Activated CD4-positive, alpha-beta T cell treated with anti-CD3 and anti-CD28 coated beads, Interleukin-2, amount 50 U/mL, for 4 hours (primary cell): ENCODE measurements around the gene DTHD1.
A peak's percentile ranks its signal among the peaks of the same experiment; 100 is the strongest.

Experiments used
- DNase-seq, 2 experiments: peaks; one replicate each; pipeline ENCODE4 v3.0.0-alpha.2; 2020

DTHD1 gene

DNA sequence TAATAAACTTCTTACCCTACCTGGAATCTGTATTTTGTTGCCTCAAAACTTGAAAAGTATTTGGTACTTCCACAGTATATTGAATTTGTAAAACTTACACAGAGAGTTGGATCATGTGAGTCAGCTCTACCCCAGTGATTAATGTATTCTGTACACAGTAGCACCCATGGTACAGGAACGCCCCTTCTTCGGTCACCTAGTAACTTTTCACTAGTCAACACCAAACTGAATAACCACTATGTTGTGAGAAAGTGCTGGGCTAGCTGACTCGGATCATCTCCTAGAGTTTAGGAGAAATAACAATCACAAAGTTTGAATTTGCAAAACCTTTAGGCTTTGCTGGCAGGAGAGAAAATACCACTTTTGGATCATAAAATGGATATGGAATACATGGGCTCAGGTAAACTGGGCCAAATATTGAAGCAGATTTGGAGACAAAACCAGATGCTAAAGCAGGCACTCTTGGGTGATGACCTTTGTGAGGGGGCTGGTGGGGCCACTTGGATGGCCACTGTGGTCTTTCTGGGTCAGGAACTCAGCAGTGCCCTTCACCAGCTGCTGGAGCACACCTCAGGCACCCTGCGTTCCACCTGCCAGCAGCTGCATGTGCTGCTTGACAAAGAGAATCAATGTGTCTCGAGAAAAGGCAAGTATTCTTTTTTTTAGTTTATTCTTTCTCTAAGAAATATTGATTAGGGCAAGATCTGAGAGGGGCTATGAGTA lies at the start of gene DTHD1:
DTHD1 (plus strand) TSS at position 233 of the 723 bp plus-strand sequence; CDS start at position 376, 143 bp downstream.
- no peak for DNase-seq

DNA sequence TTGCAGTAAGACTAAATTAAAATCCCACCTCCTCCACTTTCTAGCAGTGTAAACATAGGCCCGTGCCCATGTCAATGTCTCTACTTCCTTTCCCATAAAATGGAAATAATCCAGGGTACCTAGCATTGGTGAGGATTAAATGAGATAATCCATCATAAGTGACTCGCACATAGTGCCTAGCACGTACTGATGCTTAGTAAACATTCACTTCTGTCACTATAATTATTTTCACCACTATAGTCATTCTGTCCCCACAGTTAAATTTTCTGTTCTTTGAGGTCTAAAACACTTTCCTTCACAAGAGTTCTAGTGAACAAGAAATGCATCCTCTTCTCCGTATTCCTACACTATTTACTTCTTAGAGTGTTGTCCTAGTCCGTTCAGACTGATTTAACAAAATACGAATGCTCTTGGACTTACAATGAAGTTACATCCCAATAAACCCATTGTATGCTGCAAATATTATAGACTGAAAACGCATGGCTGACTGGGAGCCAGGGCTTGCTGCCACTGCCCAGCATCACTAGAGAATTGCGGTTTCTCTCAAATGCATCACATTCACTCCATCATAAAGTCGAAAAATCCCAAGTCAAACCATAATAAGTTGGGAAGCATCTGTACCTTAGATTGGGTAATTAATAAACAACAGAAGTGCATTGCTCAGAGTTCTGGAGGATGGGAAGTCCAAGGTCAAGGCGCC lies 47.7 kb upstream of the DTHD1 start:
- DNase-seq = no peak

DNA sequence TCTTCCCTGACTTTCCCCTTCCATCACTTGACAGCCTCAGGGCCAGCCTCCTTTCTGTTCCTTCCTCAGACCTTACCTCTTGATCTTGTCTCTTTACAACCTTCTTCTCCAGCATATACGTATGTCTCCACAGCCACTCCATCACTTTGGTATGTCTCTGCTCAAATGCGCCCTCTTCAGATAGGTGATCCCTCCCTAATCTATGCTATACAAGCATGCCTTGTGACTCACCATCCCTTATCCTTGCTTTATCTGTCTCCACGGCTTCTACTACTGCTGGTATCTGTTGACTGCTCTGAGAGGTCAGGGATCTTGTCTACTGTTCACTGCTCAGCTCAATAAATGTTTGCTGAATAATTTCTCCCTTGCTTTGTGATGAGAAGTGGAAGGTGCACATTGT lies 46.1 kb upstream of the DTHD1 start:
- no peak for DNase-seq

- DNase-seq = no peak
These were observed 45.3 kb upstream of the DTHD1 start for GRCh38 chr4:36236159-36236558.

DNA sequence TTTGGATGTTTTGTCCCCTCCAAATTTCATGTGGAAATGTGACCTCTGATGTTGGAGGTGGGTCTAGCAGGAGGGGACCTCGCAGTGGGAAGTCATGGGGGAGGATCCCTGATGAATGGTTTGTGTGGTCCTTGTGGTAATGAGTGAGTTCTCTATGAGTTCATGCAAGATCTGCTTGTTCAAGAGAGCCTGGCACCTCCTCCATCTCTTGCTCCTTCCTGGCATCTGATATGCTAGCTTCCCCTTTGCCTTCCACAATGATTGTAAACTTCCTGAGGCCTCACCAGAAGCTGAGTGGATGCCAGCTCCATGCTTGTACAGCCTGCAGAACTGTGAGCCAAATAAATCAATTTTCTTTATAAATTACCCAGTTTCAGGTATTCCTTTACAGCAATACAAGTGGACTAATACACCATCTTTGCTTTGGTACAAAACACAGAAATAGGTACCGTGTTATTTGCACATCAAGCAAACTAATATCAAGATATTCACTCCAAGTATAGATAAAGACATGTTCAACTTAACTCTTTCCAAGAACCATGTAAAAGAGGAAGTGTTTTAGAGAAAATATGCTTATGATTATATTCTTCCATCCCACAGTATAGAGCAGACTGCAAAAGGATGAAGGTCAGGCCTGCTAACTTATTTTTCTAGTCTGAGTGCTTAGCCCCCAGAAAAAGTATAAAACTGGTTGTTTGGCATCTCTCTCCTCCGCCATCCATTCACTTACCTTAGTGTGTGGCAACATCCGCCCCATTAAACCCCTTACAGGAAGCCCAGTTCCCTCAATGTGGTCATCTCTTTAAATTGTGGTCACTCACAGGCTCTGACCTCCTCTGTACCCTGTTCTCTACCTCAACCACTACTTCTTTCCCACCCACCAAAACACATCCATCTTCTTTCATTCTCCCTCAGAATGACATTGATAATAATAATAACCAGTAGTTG lies 43.8 kb upstream of the DTHD1 start:
- DNase-seq = no peak

GRCh38 chr4:36241771-36242170 lies 39.6 kb upstream of the DTHD1 start:
- no peak for DNase-seq

DNA sequence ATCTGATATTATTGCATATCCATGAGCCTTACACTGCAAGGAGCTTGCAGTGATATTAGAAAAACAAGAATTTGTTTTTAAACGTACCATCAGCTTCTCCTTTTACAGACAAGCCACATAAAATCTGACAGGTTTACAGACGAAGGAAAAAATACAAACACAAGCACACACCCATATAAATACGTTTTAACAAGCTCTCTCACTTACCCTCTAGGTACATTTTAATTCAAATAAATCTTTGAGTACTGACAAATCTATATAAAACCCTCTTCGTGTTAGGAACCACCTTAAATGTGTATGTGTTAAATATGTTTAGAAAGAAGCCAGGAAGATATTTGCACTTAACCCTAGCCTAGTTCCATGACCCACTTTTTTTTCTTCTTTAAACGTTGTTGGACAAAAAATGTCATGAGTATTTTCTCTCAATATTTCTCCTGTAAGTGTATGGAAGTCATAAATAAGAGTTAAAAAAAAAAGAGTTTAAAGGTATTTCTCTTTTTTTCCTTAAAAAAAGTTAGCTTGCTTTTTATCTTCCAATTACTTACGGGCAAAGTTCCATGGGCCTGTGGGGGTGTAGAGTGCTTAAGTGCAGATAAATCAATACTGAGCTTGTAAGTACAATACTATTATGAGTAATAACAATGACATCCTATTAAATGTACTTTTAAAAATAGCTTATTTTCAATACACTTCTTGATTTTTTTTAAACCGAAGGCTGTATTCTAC lies 38.6 kb upstream of the DTHD1 start:
- no peak for DNase-seq

DNA sequence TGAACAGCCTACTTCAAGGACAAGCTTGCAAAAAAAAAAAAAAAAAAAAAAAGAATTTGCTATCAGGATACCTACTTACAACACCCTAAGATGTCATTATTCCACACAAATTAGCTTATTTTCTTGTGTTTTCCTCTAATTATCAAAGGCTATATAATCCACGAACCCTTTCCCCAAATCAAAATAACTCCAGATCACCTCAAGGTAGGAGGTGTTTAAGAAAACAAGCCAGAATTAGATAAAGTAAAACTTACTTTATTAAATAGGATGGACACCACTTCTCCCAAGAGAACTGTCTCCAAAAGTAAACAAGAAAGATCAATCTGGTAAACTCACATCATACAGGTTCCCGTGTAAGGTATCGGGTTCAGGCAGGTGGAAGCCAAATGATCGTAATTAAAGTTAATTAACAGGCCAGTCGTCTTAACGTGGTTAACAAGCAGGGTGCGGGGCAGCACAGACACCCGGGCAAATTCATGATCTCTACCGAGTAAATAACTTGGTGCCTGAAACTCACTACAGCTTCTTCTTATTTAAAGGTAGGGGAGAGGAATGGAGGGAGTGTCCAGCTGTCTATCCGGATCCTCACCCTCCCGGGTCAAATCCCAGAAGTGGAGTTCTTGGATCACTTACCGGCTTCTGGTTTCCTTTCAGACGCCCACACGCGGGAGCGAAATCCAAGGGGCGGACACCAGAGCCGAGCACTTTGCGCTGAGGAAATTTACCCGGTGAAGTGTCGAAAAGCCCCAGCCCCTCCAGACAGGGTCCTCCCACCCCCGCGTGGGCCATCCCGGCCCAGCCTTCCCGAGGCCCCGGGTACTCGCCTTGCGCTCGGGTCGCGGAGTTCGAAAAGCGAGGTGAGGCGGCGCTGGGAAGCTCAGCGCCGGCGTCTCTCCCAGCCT lies 37.8 kb upstream of the DTHD1 start:
- peak; percentile 45 to 47 for DNase-seq

DNA sequence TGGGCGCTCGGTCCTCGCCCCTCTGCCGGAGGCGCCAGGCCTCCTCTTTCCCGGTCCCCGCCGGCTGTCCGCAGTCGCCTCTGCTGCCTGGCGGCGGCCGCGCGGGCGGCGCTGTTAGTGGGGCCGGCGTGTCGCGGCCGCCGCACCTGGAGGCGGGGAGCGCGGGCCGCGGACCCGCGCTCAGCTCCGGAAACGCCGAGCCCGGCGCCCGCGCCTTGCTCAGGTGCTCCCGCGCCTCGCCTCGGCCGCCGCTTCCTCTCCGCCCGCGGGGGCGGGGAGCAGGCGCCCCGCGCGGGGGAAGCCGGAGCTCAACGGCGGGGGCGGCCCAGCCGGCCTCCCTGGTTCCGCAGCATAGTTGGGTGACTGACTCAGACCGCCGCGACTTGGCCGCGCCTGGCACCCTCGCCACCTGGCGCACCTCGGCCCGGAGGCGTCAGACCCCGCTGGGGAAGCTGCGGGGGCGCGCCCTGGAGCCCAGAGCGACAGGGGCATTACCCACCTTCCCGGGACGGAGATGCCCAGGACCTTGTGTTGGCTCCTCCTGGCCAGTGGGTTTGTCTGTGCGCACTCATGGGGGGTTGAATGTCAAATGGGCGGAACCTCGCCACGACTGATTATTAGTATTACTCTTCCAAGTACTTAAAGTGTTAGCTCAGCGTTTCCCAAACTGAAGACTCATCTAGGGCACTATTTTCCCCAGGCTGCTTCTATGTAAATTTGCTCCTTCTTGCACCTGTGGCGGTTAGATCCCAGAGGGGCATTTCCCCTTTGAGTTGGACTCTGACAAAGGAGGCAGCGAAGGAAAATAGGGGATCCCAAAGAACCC lies 36.9 kb upstream of the DTHD1 start, which contains the start of gene ARAP2:
ARAP2 (minus strand) TSS at position 258 of the 826 bp plus-strand sequence. CDS start 15,028 bp downstream, outside the sequence.
- peak; percentile 73 to 78 for DNase-seq

DNA sequence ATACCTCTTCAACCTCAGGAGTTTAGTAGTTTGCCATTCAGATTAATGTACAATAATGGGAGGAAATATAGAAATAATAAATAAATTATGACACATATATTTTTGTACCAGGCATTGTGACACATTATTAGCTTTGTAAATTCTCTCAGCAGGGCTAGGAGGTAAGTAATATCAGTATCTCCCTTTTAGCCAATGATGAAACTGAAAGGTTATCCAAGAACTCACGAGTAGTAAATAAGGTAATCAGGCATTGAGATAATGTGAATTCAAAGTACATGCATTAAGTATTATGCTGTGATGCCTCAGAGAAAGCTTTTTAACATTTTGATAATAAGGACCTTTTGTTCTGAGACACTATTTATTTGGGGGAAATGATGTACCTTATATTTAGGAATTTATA lies 31.8 kb upstream of the DTHD1 start:
- DNase-seq = no peak

DNA sequence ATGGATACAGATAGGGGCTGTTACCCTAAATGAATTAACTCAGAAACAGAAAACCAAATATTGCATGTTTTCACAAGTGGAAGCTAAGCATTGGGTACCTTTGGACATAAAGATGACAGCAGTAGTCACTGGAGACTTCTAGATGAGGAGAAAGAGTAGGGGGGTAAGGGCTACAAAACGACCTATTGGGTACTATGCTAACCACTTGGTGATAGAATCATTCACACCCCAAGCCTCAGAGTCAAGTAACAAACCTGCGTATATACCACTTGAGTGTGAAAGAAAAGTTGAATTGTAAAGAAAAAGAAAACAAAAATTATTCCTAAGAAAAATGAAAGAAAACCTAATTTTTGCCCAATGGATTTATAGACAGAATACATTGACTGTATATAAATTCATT lies 29.4 kb upstream of the DTHD1 start:
- no peak for DNase-seq

DNA sequence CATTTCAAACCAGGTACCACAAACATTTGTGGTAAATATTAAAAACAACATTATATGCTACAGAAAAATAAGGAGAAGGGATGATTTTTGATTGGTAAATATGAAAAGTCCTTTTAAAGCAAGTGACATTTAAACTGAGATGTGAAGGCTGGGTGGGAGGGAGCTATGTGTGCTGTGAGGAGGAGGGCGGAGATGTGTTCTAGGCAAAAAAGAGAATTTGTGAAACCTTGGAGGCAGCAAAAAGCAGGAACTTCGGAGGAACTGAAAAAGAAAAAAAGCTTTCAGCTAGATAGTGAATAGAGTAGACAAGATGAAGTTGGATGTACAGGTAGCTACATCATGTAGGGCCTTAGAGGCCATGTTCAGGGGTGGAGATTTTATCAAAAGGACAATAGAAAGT lies 27.0 kb upstream of the DTHD1 start:
- DNase-seq = no peak

DNA sequence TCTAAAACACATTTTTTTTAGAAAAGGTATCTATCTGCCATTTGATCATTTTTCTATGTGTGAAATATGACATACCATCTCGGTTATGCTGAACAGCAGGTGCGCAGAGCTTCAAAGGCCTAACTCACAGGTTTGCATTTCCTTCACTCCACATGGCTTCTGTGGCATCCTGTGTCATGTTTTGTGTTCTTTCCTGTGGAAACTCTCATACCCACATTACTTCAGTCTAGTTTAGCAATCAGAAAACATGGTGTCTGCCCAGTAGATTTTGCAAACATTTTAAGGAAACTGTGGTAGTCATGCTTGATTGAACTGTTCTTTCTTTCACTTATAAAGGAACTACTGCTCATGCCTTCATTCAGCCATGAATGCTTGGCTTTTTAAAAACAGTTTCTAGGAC lies 25.8 kb upstream of the DTHD1 start:
- peak; percentile 43 to 46 for DNase-seq

GRCh38 chr4:36256398-36256891 lies 25.0 kb upstream of the DTHD1 start:
- DNase-seq = no peak

DNA sequence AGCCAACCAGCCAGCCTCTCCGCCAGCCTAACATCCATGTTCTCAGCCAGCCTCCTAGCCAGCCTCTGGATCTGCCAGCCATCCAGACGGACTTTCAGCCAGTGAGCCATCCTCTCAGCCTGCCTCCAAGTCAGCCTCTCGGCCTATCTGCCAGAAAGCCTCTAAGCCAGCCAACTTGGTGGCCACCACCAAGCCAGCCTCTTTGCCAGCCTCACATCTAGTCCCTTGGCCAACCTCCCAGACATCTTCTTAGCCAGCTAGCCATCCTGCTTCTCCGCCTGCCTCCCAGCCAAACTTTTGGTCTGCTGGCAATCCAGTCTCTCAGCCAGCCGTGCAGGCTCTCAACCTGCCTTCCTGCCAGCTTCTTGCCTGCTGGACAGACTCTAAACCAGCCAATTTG lies 20.7 kb upstream of the DTHD1 start:
- no peak for DNase-seq

- DNase-seq = no peak
These were observed 17.1 kb upstream of the DTHD1 start for GRCh38 chr4:36264207-36264826.

GRCh38 chr4:36267486-36268268 lies 13.7 kb upstream of the DTHD1 start:
- no peak for DNase-seq

- no peak for DNase-seq
These were observed 12.3 kb upstream of the DTHD1 start for GRCh38 chr4:36269101-36269500.
